CD4-positive, alpha-beta T cell (primary cell): ENCODE results near the gene NRL. TPM values are rescaled to one million over a fixed set of nuclear protein-coding genes. Genes with fewer than 3 reads are reported as not detected.

Source experiments
- ATAC-seq: fragments of 200-7000 bp; cut with Tn5 transposase; one replicate; pipeline ENCODE4 v1.10.0; 2022; ENCODE audit warnings: mild to moderate bottlenecking; ENCODE audit not compliant: poor library complexity
- CTCF ChIA-PET: fragments of 350-600 bp; sonication (Branson Sonifier 250); formaldehyde crosslinking; loops from one replicate; lab custom pipeline; 2021; ENCODE audit warnings: antibody characterized with exemption, inconsistent platforms; lab: Charles Lee
- POLR2A ChIA-PET: fragments of 350-600 bp; sonication (Branson Sonifier 250); formaldehyde crosslinking; loops from one replicate; lab custom pipeline; 2021; ENCODE audit warnings: antibody characterized with exemption, inconsistent platforms; lab: Charles Lee
- DNase-seq, 14 experiments: peaks; one replicate each; pipeline ENCODE4 v3.0.0-alpha.2; 2013 to 2020; ENCODE audit warnings: mixed read lengths in 2 of 14
- H3K27ac ChIP-seq, 2 donors: one replicate each; pipeline versions ENCODE4 v1.5.1 to v1.7.0; 2013; ENCODE audit warnings: low read length in 2 of 2, low read depth in 1 of 2, mild to moderate bottlenecking in 1 of 2
- H3K27me3 ChIP-seq, 2 experiments: 1 replicate in 1 of 2; 2 replicates in 1 of 2; pipeline versions ENCODE4 v1.6.1 to v1.7.0; 2013; ENCODE audit warnings: low read length in 2 of 2, control low read depth in 1 of 2, mild to moderate bottlenecking in 1 of 2, moderate library complexity in 1 of 2; ENCODE audit not compliant: insufficient read depth in 2 of 2, control insufficient read depth in 1 of 2
- H3K36me3 ChIP-seq: one replicate; pipeline ENCODE4 v1.6.1; 2013; ENCODE audit warnings: low read length, control low read depth; ENCODE audit not compliant: insufficient read depth
- H3K4me1 ChIP-seq: one replicate; pipeline ENCODE4 v1.6.1; 2013; ENCODE audit warnings: low read length, control low read depth; ENCODE audit not compliant: insufficient read depth
- H3K4me3 ChIP-seq: one replicate; pipeline ENCODE4 v1.5.1; 2013; ENCODE audit warnings: mild to moderate bottlenecking, low read length, moderate library complexity
- H3K9me3 ChIP-seq, 2 experiments: 1 replicate in 1 of 2; 2 replicates in 1 of 2; pipeline versions ENCODE4 v1.6.1 to v1.7.0; 2013; ENCODE audit warnings: low read length in 2 of 2, mild to moderate bottlenecking in 2 of 2, control low read depth in 1 of 2, moderate library complexity in 1 of 2; ENCODE audit not compliant: control insufficient read depth in 1 of 2, insufficient read depth in 1 of 2
- H3K27ac Mint-ChIP-seq: one replicate; pipeline ENCODE4 v1.8.0; 2020; ENCODE audit warnings: mixed read lengths
- H3K27me3 Mint-ChIP-seq: one replicate; pipeline ENCODE4 v1.8.0; 2021; ENCODE audit warnings: mixed read lengths
- H3K36me3 Mint-ChIP-seq: one replicate; pipeline ENCODE4 v1.8.0; 2021; ENCODE audit warnings: low read depth, mixed read lengths
- H3K4me1 Mint-ChIP-seq: one replicate; pipeline ENCODE4 v1.8.0; 2021; ENCODE audit warnings: low read depth, mixed read lengths
- H3K4me3 Mint-ChIP-seq: one replicate; pipeline ENCODE4 v1.8.0; 2020; ENCODE audit warnings: mild to moderate bottlenecking, mixed read lengths
- H3K9me3 Mint-ChIP-seq: one replicate; pipeline ENCODE4 v1.8.0; 2020; ENCODE audit warnings: mixed read lengths
- CTCF ChIP-seq: fragments of 200-600 bp; IDR thresholded peaks from one replicate; pipeline ENCODE4 v1.8.0; 2022; ENCODE audit warnings: antibody characterized with exemption, mild to moderate bottlenecking
- intact Hi-C, 2 experiments: fragments of 100-400 bp; cut with DNase I in 1 of 2; cut with micrococcal nuclease in 1 of 2; formaldehyde crosslinking; loops; one replicate each; pipeline versions ENCODE4 v1.15.1 to v1.9.0; 2023 to 2025; cut with DNase I, micrococcal nuclease
- total RNA-seq, 174 experiments: library from RNA in 2 of 174; stranded (reverse) in 2 of 174; gene quantifications; one replicate each; pipeline ENCODE4 v1.2.3 and lab custom pipeline; 2021 to 2026

Gene NRL
- total RNA-seq, 2 experiments from 2014 or later, result 1.6 to 1.9 TPM

DNA sequence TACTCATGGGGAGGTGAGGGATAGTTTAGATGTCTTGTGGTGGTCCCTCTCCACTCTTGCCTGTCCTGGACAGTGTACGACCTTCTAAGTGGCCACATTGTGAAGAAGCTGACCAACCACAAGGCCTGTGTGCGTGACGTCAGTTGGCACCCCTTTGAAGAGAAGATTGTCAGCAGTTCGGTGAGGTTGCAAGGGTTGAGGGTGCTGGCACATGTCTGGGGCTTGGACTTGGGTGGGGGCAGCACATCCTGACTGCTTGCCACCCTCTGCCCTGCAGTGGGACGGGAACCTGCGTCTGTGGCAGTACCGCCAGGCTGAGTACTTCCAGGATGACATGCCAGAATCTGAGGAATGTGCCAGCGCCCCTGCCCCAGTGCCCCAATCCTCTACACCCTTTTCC, 8.1 kb upstream of the NRL start:
- peaks cover 61% of the 10 kb centered on the region for H3K36me3 ChIP-seq

DNA sequence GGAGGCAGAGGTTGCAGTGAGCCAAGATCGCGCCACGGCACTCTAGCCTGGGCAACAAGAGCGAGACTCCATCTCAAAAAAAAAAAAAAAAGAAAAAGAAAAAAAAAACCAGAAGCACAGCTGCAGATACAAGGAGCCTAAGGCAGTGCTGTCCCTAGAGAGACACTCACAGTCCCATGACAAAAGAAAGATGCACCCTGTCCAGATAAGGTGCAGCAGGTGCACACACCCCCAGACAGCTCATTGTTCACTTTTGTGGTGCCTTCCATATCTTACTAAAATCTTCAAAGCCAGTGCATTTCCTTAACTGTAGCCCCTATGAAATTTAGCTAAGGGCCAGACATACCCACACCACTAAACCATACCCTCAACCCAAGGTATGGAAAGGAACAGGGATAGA, 7.7 kb upstream of the NRL start:
- Histone ChIP-seq H3K27me3 (no peaks in the 10 kb centered on the region), H3K27ac (no peak overlapping the region), H3K9me3 (no peaks in the 10 kb centered on the region), H3K36me3 (peaks cover 66% of the 10 kb centered on the region), H3K4me1 (peaks cover 10% of the 10 kb centered on the region), H3K4me3 (no peak overlapping the region)
- Mint-ChIP-seq H3K27me3 (no peaks in the 10 kb centered on the region), H3K4me1 (peaks cover 10% of the 10 kb centered on the region), H3K36me3 (peaks cover 75% of the 10 kb centered on the region), H3K27ac (no peak overlapping the region), H3K9me3 (no peaks in the 10 kb centered on the region), H3K4me3 (no peak overlapping the region)
- ATAC-seq (no peak), DNase-seq (no peak)
- TF ChIP-seq CTCF, result no peak
- ChIA-PET CTCF (interaction anchor here (1.7 kb wide), 1 partner anchor 39 kb away, joined by 4 read pairs; the partner anchor contains the start of gene IRF9), POLR2A (interaction anchor here (0.9 to 6.2 kb wide), 3 partner anchors 7 to 14 kb away, joined by 3 to 33 read pairs (median 3); partner anchors contain the start of genes DCAF11, NRL and PSME1)
- intact Hi-C loops, result loop anchor here in 1 of 2 experiments (1.0 kb wide), 1 partner anchor 10 kb away; no protein-coding TSS in a partner anchor

More for the DNA sequence above, 8.1 kb upstream of the NRL start:
- Mint-ChIP-seq H3K4me1 (peaks cover 10% of the 10 kb centered on the region), H3K27ac (no peak overlapping the region), H3K36me3 (peaks cover 71% of the 10 kb centered on the region), H3K4me3 (no peak overlapping the region), H3K9me3 (no peaks in the 10 kb centered on the region), H3K27me3 (no peaks in the 10 kb centered on the region)
- Histone ChIP-seq H3K4me3 (no peak overlapping the region), H3K27ac (no peak overlapping the region), H3K4me1 (peaks cover 7% of the 10 kb centered on the region), H3K9me3 (no peaks in the 10 kb centered on the region), H3K27me3 (no peaks in the 10 kb centered on the region)
- POLR2A ChIA-PET, result interaction anchor here (6.2 kb wide), 1 partner anchor 8 kb away, joined by 33 read pairs; the partner anchor contains the start of genes DCAF11 and NRL
- CTCF ChIA-PET, result no interaction called here
- no peak for TF ChIP-seq CTCF
- DNase-seq (no peak), ATAC-seq (no peak)
- intact Hi-C loops, result loop anchor here in 1 of 2 experiments (1.0 kb wide), 1 partner anchor 9 kb away; no protein-coding TSS in a partner anchor

DNA sequence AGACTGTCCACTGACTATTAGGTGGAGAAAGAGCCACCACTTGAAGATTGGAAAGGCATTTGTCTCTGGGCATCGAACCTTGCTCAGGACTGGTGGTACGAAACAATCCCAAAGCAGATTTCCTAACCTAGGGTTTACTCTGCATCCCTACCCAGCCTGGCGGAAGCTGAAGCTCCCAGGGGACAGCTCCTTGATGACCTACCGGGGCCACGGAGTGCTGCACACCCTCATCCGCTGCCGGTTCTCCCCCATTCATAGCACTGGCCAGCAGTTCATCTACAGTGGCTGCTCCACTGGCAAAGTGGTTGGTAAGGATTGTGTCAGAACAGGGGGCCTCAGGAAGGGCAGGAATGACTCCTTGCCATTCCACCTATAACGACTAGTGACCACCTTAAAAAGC, 6.5 kb upstream of the NRL start:
- Mint-ChIP-seq H3K27ac (no peak overlapping the region), H3K4me1 (peaks cover 19% of the 10 kb centered on the region), H3K36me3 (peaks cover 87% of the 10 kb centered on the region), H3K9me3 (no peaks in the 10 kb centered on the region), H3K27me3 (no peaks in the 10 kb centered on the region), H3K4me3 (no peak overlapping the region)
- ATAC-seq, result no peak
- CTCF ChIA-PET, result interaction anchor here (1.7 to 1.9 kb wide), 2 partner anchors 14 to 40 kb away, joined by 4 to 6 read pairs; partner anchors contain the start of gene IRF9
- intact Hi-C loops, result no loop called here
- Histone ChIP-seq H3K27me3 (no peaks in the 10 kb centered on the region), H3K9me3 (no peaks in the 10 kb centered on the region), H3K36me3 (peaks cover 74% of the 10 kb centered on the region), H3K4me1 (peaks cover 21% of the 10 kb centered on the region), H3K4me3 (no peak overlapping the region), H3K27ac (no peak overlapping the region)
- no peak for DNase-seq
- TF ChIP-seq CTCF, result no peak
- POLR2A ChIA-PET, result interaction anchor here (0.9 to 1.2 kb wide), 2 partner anchors 11 to 15 kb away, joined by 3 read pairs; partner anchors contain the start of gene PSME1
